HCT116 (cell line): ENCODE measurements around the gene GRM8. TPM values are rescaled to one million over a fixed set of nuclear protein-coding genes. Genes with fewer than 3 reads are reported as not detected.

Source experiments
- ATAC-seq: fragments of 200-7000 bp; cut with Tn5 transposase; 2 replicates; pipeline ENCODE4 v1.9.1; 2020; ENCODE audit warnings: mild to moderate bottlenecking, moderate library complexity
- BruUV-seq: library from RNA; stranded (reverse); fragments of 400-500 nt; replicated peaks from 2 replicates; lab custom pipeline; 2021; lab: Mats Ljungman, UMichigan
- CTCF ChIA-PET: fragments of 300-600 bp; sonication (Branson Sonifier 250); formaldehyde crosslinking; loops from one replicate; lab custom pipeline; 2021; ENCODE audit warnings: antibody characterized with exemption; lab: Charles Lee
- POLR2A ChIA-PET: fragments of 300-600, 350-600 bp; sonication (Branson Sonifier 250); formaldehyde crosslinking; loops from one replicate; lab custom pipeline; 2021; ENCODE audit warnings: antibody characterized with exemption; lab: Charles Lee
- RAD21 ChIA-PET, 2 experiments: fragments of 300-600 bp; sonication (Branson Sonifier 250); formaldehyde crosslinking; loops; one replicate each; lab custom pipeline; 2023; ENCODE audit warnings: low total read pairs in 2 of 2; ENCODE audit not compliant: uncharacterized antibody in 2 of 2, unreplicated experiment in 2 of 2, low non-redundant PET in 1 of 2; lab: Charles Lee
- DNase-seq: peaks from one replicate; pipeline ENCODE4 v3.0.0-alpha.2; 2010; ENCODE audit warnings: low read depth, low spot score
- H2AFZ ChIP-seq: fragments of 200-600 bp; shearing (Covaris generic), sonication (generic); 2 replicates; pipeline ENCODE4 v1.6.1; 2017; ENCODE audit warnings: low read depth, mixed run types, mixed read lengths, antibody characterized with exemption, low read length; ENCODE audit not compliant: poor library complexity, severe bottlenecking
- H3K27ac ChIP-seq: 2 replicates; pipeline ENCODE4 v1.5.1; 2012; ENCODE audit warnings: low read depth, low read length
- H3K27me3 ChIP-seq: fragments of 200-600 bp; sonication (generic); 2 replicates; pipeline ENCODE4 v1.6.1; 2016; ENCODE audit warnings: mixed run types, low read length, mixed read lengths; ENCODE audit not compliant: insufficient read depth
- H3K36me3 ChIP-seq, 2 experiments: fragments of 200-500 bp in 1 of 2; fragments of 200-600 bp in 1 of 2; sonication (Bioruptor generic) in 1 of 2; sonication (generic) in 1 of 2; 2 replicates each; pipeline versions ENCODE4 v1.5.1 to v1.6.1; 2014 to 2016; ENCODE audit warnings: low read length in 2 of 2, inconsistent platforms in 1 of 2, mixed read lengths in 1 of 2, mixed run types in 1 of 2; ENCODE audit not compliant: insufficient read depth in 2 of 2, control insufficient read depth in 1 of 2
- H3K4me1 ChIP-seq, 2 experiments: fragments of 200-600 bp in 1 of 2; sonication (generic) in 1 of 2; 2 replicates each; pipeline versions ENCODE4 v1.5.1 to v1.6.1; 2012 to 2017; ENCODE audit warnings: low read length in 2 of 2, inconsistent platforms in 1 of 2, mild to moderate bottlenecking in 1 of 2, mixed read lengths in 1 of 2, mixed run types in 1 of 2, moderate library complexity in 1 of 2; ENCODE audit not compliant: insufficient read depth in 2 of 2, control insufficient read depth in 1 of 2
- H3K4me2 ChIP-seq: fragments of 200-600 bp; sonication (generic); 2 replicates; pipeline ENCODE4 v1.6.1; 2017; ENCODE audit warnings: mixed run types, low read length, mixed read lengths
- H3K4me3 ChIP-seq, 2 experiments: fragments of 200-600 bp in 1 of 2; sonication (generic) in 1 of 2; replicated peaks in 1 of 2; 2 replicates each; pipeline ENCODE4 v1.5.1; 2011 to 2016; ENCODE audit warnings: low read length in 2 of 2, control low read depth in 1 of 2, low read depth in 1 of 2, mild to moderate bottlenecking in 1 of 2, mixed read lengths in 1 of 2, mixed run types in 1 of 2
- H3K79me2 ChIP-seq: fragments of 200-600 bp; sonication (generic); 2 replicates; pipeline ENCODE4 v1.6.1; 2017; ENCODE audit warnings: mild to moderate bottlenecking, mixed run types, low read length, moderate library complexity, mixed read lengths; ENCODE audit not compliant: insufficient read depth
- H3K9ac ChIP-seq: fragments of 200-600 bp; sonication (generic); 2 replicates; pipeline ENCODE4 v1.6.1; 2016; ENCODE audit warnings: low read length, mixed read lengths
- H3K9me2 ChIP-seq: fragments of 200-600 bp; sonication (generic), shearing (Covaris generic); 2 replicates; pipeline ENCODE4 v1.6.1; 2017; ENCODE audit warnings: mixed run types, mild to moderate bottlenecking, moderate library complexity; ENCODE audit not compliant: insufficient read depth
- H3K9me3 ChIP-seq, 2 experiments: fragments of 200-500 bp in 1 of 2; fragments of 200-600 bp in 1 of 2; sonication (Bioruptor generic) in 1 of 2; sonication (generic) in 1 of 2; 2 replicates each; pipeline ENCODE4 v1.6.1; 2014 to 2017; ENCODE audit warnings: low read length in 2 of 2, mixed read lengths in 2 of 2, inconsistent platforms in 1 of 2, low read depth in 1 of 2, mild to moderate bottlenecking in 1 of 2, mixed run types in 1 of 2, moderate library complexity in 1 of 2; ENCODE audit not compliant: control insufficient read depth in 1 of 2, insufficient read depth in 1 of 2
- H4K20me1 ChIP-seq: fragments of 200-600 bp; sonication (generic), shearing (Covaris generic); 2 replicates; pipeline ENCODE4 v1.6.1; 2017; ENCODE audit warnings: mixed run types, mild to moderate bottlenecking, moderate library complexity; ENCODE audit not compliant: insufficient read depth
- CTCF ChIP-seq, 3 experiments: fragments of 200-600 bp in 1 of 3; sonication (generic) in 1 of 3; IDR thresholded peaks in 2 of 3; conservative IDR thresholded peaks in 1 of 3; 2 replicates each; pipeline ENCODE4 v1.5.1; 2012 to 2017; ENCODE audit warnings: low read depth in 2 of 3, low read length in 2 of 3, antibody characterized with exemption in 1 of 3, borderline replicate concordance in 1 of 3, control low read depth in 1 of 3, mild to moderate bottlenecking in 1 of 3, mixed read lengths in 1 of 3, mixed run types in 1 of 3, moderate library complexity in 1 of 3; ENCODE audit not compliant: insufficient read depth in 1 of 3
- EGR1 ChIP-seq: IDR thresholded peaks from 2 replicates; pipeline ENCODE4 v1.6.1; 2012; ENCODE audit warnings: low read depth
- FOSL1 ChIP-seq: IDR thresholded peaks from 2 replicates; pipeline ENCODE4 v1.6.1; 2012; ENCODE audit warnings: low read depth
- POLR2A ChIP-seq: IDR thresholded peaks from 2 replicates; pipeline ENCODE4 v1.7.0; 2011; ENCODE audit warnings: borderline replicate concordance; ENCODE audit not compliant: insufficient read depth, insufficient read length; ENCODE audit errors: extremely low read depth
- POLR2AphosphoS5 ChIP-seq: IDR thresholded peaks from 2 replicates; pipeline ENCODE4 v1.6.1; 2011; ENCODE audit warnings: mild to moderate bottlenecking, low read depth, low read length, moderate library complexity
- RAD21 ChIP-seq: IDR thresholded peaks from 2 replicates; pipeline ENCODE4 v1.6.1; 2012; ENCODE audit warnings: low read depth, mild to moderate bottlenecking
- SIN3A ChIP-seq: IDR thresholded peaks from 2 replicates; pipeline ENCODE4 v1.6.1; 2012; ENCODE audit warnings: low read depth
- YY1 ChIP-seq: IDR thresholded peaks from 2 replicates; pipeline ENCODE4 v1.6.1; 2011; ENCODE audit warnings: low read length, low read depth, moderate library complexity, mild to moderate bottlenecking; ENCODE audit not compliant: insufficient replicate concordance; ENCODE audit errors: extremely low read depth
- ZFX ChIP-seq: fragments of 450-650 bp; IDR thresholded peaks from 2 replicates; pipeline ENCODE4 v1.6.1; 2017
- intact Hi-C: fragments of 100-400 bp; cut with micrococcal nuclease; formaldehyde crosslinking; loops from 2 replicates; pipeline ENCODE4 v1.10.0; 2022
- total RNA-seq: library from RNA; stranded (reverse); gene quantifications from one replicate; pipeline ENCODE4 v1.2.1, GENCODE V29; 2021; ENCODE audit not compliant: unreplicated experiment

The GRM8 gene
- total RNA-seq, 1 experiment from 2014 or later, result 0.05 TPM

- Histone ChIP-seq H3K4me1 (no peaks in the 10 kb centered on the region), H2AFZ (no peak overlapping the region), H3K9me2 (no peaks in the 10 kb centered on the region), H3K9ac (no peak overlapping the region), H3K4me2 (no peak overlapping the region), H3K4me3 (no peak overlapping the region), H3K27ac (no peak overlapping the region), H3K79me2 (no peaks in the 10 kb centered on the region), H3K9me3 (no peaks in the 10 kb centered on the region), H4K20me1 (no peaks in the 10 kb centered on the region), H3K36me3 (no peaks in the 10 kb centered on the region), H3K27me3 (no peaks in the 10 kb centered on the region)
- peak; percentile 64 for ATAC-seq
- intact Hi-C loops, result no loop called here
- BruUV-seq, result no TSS peak
- POLR2A ChIA-PET, result no interaction called here
- DNase-seq, result no peak
- RAD21 ChIA-PET, result no interaction called here
- TF ChIP-seq CTCF (IDR thresholded peaks at IDR 0.05 in 2 of 3, conservative IDR thresholded peaks at IDR 0.05 in 1 of 3; ENCODE audit: borderline replicate concordance in 1 of 3, insufficient read depth in 1 of 3, low read depth in 2 of 3, low read length in 2 of 3) (0 out of 6 replicates have a peak, but pooled peaks of 1 of the 3 experiments have one; percentile 3), EGR1 (no peak), RAD21 (peak; percentile 16; the same call in 1 of the 2 replicates)
- CTCF ChIA-PET, result no interaction called here
These were observed 826.1 kb downstream of the GRM8 start for GRCh38 chr7:126426652-126427051.

- no peak overlapping the region for H3K4me2 ChIP-seq
- BruUV-seq, result no TSS peak
- RAD21 ChIA-PET, result no interaction called here
- no peak overlapping the region for H3K4me3 ChIP-seq
- intact Hi-C loops, result no loop called here
- no peak overlapping the region for H3K27ac ChIP-seq
- H2AFZ ChIP-seq, result no peak overlapping the region
- no peaks in the 10 kb centered on the region for H3K36me3 ChIP-seq
- H3K9me2 ChIP-seq, result no peaks in the 10 kb centered on the region
- H3K9me3 ChIP-seq, result no peaks in the 10 kb centered on the region
- H3K79me2 ChIP-seq, result no peaks in the 10 kb centered on the region
- H3K4me1 ChIP-seq, result no peaks in the 10 kb centered on the region
- H3K9ac ChIP-seq, result no peak overlapping the region
- no peak for ATAC-seq
- H4K20me1 ChIP-seq, result no peaks in the 10 kb centered on the region
- CTCF ChIA-PET, result no interaction called here
- H3K27me3 ChIP-seq, result no peaks in the 10 kb centered on the region
- TF ChIP-seq POLR2A (no peak), EGR1 (no peak), FOSL1 (no peak), YY1 (no peak), SIN3A (no peak), ZFX (no peak), POLR2AphosphoS5 (no peak)
- no peak for DNase-seq
- POLR2A ChIA-PET, result no interaction called here
These were observed 827.8 kb downstream of the GRM8 start for GRCh38 chr7:126424985-126425384.
